Stimulated activated CD4-positive, alpha-beta T cell treated with anti-CD3 and anti-CD28 coated beads, TNF-alpha, amount 100 ng/mL, for 4 hours (primary cell): ENCODE results near the gene L3MBTL3.
"Not testable (repeated sequence)": the region's sequence is repeated elsewhere in the genome, so short reads cannot be mapped to it uniquely, and the experiment has no call there.

Experiments used
- DNase-seq, 3 experiments: peaks; one replicate each; pipeline ENCODE4 v3.0.0-alpha.2; 2020; ENCODE audit warnings: low read depth in 3 of 3

L3MBTL3 gene

DNA sequence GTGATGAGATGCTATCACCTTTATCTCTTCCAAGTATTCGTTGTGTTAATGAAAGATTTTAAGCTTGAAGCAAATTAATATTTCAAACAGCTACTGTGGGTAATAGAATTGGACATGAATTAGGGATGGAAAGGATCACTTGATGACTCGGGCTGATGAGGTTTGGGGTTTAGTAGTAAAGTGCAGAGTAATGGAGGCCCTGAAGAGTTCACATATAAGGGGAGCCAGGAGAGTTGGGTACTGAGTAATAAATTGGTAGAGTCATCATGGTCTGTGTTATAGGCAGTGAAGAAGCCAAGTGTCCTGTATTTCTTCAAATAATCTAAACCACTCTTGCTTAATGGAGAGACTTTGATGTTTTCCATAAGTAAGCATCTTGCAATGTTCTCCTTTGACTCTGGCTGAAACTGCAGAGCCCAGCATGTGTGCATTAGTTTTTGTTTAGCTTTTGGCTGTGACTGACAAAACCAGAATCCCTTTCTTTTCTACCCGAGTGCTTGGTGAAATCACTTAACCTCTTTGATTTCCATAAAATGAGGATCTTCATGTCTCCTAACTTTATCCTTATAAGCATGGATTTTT is 57.6 kb downstream of the L3MBTL3 start:
- no peak for DNase-seq

DNA sequence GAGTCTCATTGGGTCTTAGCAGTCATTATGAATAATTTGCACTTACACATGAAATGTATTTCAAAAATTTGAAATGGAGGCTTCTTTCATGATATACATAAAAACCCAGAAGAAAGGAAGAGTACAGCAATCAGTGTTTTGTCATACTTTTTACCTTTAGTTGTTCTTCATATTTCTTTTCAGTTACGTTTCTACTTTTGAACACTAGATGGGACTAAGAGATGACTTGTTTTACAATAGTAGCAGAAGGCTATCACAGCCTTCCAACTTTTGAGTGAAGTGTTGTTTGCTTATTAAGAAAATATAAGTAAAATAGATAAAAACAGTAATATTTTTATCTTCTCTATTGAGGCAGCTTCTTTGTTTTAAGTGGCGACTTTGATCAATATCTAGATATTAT is 58.1 kb downstream of the L3MBTL3 start:
- no peak for DNase-seq

DNA sequence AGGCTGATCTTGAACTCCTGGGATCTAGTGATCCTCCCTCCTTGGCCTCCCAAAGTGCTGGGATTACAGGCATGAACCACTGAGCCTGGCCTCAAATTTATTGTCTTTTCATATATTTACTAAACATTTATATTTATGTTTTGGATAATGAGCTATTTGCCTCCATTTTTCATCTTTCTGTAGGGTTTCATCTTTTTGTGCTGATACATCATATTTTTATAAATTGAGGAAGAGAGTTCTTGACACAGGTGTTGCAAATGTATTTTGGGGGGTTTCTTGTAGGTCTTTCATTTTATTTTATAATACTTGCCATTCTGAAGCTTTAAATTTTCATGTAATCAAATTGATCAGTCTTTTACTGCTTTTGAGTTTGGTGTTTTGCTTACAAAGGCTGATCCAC is 72.4 kb downstream of the L3MBTL3 start:
- DNase-seq = no peak

DNA sequence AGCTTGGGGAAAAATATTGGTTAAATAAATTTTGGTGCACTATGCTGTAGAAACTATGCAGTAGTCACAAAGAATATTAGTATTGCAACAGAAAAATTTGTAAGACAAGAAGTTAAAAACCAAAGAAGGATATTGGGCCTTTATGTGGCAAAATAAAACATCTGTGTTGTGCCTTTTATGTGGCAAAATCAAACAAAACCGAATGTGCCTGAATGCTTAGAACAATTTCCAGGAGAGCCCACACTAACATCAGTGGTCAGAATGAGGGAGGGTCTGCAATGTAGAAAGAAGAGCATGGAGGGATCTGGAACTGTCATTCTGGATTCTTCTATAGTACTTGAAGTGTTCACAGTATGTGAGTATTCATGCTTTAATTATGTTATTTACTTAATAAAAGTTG is 75.2 kb downstream of the L3MBTL3 start:
- no peak for DNase-seq

DNA sequence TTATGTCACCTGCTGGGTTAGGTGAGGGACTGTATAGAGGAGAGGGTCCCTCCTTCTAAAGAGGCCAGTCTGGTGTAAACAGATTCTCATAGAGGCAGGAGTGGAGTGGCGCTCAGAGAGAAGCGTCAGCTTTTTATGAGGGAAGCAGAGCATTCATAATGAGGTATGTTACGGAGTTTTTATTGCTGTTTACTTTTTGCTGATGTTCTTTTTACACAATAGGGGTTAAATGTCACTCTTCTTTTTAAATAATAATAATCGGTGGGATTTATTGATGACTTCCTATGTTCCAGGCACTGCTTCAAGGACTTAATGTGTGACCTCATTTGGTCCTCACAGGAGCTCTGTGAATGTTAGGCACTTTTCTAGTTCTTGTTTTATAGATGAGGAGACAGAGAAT is 79.9 kb downstream of the L3MBTL3 start:
- DNase-seq = no peak

DNA sequence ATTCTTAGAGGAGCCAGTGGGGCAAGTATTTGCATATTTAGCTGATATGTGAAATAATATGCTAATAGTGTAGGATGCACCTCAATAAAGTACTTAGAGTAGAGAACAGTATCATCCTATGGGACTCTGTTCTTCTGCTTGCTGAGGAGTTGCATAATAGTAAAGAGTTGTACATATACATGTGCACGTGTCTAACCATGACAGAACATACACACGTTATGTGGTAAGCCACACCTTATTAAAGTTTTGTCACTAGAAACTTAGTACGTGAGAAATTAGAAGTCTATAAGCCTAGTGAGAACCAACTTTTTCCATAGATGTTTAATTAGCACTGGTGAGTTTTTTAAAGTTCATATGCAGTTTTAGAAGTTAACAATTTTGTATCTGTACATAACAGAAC is 80.7 kb downstream of the L3MBTL3 start:
- DNase-seq = no peak

DNA sequence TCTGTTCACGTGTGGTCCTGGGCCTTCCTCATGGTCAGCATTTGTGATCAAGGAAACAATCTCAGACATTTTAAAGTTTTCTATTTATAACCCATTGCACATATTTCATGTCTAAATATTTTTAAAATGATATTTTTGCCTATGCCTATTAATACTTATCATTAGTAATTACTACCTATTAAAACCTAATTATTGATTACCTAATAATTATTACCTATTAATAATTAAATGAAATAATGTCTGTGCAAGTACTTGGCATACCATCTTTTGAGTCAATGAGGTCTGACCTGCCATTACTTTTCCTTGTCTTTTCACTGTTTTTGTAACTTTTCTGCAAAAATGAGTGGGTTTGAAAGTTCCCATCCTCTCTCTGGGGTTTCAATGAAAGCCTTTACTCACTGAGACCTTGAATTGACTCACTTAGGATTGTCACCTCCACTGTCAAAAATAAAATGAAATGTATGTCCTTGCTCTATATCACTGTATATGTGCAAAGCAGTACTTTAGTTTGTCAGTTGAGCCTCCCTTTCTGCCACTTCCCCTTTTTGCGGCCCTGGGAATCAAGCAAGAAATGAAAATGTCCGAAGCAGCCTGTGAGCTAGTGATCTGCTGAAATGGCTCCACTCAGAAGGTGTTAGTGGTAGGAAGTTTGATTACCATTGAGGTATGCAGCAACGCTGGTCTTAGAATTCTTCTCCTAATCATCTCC is 87.8 kb downstream of the L3MBTL3 start:
- DNase-seq = no peak

DNA sequence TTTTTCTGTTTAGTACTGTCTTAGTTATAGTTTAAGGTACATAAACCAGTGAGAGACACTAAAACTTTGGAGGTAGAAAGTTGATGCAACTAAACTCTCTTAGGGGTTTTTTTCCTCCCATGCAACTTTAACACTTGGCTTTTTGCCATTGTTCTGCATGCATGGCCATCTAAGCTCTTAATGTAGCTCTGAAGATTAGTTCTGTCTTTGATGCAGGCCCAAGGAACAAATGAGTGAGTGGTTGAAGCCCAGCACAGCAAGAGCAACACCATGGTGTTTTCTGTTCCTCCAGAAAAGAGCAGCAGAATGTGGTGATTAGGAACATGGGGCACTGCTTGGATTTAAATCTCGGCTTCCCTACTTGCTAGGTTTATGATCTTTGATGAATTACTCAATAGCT is 89.3 kb downstream of the L3MBTL3 start:
- DNase-seq = no peak

DNA sequence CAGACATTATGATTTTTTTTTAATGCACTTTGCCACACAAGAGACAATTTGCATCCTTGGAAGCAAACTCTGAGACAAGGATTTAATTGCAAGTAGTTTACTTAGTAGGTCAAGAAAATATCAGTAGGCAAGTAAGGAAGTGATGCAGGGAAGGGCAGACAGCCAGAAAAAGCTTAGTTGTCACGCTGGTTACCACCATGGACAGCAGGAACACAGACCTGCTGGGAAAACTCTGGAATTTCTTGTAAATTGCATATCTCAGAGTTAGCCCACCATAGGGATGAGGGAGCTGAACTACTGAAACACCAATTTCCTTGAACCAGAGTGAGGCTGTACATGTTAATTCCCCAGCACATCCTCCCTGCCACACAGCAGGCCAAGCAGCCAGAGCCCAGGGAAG is 92.7 kb downstream of the L3MBTL3 start:
- no peak for DNase-seq

DNA sequence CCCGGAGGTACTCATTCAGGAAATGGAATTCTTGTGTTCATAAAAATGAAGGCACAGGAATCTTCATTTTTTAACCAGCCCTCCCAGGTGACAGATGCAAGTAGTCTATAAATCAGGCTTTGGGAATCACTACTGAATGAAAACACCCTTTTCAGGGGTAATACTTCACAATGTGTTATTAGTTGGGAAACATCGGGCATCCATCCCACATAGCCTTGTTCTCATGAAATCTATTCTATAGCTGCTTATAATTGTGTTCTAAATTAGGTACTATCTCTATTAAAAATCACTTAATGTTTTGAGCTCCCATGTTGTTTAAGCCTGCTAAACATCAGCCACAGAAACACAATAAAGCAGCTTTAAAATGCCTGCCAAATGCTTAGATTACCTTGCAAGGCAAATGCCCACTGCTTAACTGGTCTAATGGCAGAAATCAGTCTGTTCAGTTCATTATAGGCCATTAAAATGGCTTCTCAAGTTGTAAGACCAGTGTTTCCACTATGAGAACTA is 94.9 kb downstream of the L3MBTL3 start:
- DNase-seq = no peak

DNA sequence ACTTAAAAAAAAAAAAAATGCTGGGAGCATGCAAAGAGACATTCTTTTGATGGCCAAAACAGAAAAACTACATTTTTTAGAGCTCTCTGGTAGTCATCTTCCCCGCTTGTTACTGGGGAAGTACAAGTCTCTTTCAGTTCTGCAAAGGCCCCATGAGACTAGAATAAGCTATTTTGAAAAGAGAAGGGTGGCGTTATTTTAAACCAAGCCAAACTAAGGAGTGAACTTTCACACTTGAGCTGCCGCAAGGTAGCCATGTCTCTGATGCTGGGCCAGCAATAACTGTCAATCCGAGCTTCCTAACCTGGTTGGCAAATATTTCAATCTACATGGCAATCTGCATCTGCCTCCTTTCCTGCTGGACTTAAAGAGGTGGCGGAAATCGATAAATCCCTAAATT is 96.7 kb downstream of the L3MBTL3 start:
- no peak for DNase-seq

DNA sequence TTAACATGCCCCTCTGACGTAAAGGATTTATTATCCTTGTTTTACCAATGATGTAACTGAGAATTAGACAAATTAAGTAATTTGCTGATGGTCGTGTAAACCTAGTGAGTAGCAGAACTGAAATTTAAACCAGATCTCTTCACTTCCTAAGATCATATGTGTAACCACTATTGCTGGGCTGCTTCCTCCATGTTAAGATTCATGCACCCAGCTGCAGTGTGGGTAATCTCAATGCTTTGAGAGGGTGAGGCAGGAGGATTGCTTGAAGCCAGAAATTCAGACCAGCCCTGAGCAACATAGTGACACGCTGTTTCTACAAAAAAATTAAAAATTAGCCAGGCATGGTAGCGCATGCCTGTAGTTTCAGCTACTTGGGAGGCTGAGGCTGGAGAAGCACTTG is 97.9 kb downstream of the L3MBTL3 start:
- no peak for DNase-seq

DNA sequence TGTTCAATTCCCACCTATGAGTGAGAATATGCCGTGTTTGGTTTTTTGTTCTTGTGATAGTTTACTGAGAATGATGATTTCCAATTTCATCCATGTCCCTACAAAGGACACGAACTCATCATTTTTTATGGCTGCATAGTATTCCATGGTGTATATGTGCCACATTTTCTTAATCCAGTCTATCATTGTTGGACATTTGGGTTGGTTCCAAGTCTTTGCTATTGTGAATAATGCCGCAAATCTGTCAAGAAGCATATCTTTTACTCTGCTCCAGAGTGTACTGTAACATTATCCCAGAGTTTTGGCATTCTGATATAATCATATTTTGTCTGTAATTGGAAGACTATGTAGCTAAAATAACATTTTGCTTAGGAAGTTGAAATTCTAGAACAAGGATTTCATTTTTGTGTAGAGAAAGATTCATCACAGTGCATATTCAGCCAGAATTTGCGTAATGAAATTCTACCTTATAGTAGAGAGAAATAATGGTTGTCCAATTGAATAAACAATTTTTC is 98.9 kb downstream of the L3MBTL3 start:
- DNase-seq = not testable (repeated sequence)

DNA sequence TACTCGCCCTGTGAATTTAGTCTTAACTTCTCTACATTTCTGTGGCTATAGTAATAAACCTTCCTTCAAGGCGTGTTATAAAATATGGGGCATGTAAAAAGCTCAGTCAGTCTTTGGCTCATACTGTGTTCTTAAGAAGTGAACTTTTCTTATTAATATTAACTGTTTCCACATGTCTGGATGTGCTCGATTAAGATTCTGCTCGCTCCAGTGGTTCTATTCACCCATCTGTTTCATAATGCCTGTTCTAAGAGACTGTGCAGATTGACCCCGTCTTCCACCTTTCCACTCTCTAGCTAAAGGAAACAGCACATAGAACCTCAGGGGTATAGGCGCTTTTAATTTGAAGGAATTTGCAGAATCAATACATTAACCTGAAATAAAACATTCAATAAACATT is 99.9 kb downstream of the L3MBTL3 start:
- DNase-seq = no peak

DNA sequence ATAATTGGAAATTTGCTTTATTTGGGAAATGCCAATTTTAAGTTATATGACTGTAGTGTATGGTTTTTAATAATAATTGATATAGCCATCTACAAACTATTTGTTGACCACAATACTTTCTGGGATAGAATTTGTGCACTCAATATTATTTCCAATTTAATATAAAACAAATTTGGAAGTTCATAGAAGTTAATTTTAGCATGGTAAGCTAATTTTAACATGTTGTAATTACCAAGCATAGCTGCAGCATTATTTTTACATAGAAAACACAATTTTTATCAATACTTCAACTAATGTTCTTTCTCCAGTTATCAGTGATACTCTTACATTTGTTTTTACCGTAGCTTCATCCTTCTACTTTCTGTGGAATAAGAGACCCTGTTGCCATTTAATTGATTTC is 100.8 kb downstream of the L3MBTL3 start:
- DNase-seq = no peak

DNA sequence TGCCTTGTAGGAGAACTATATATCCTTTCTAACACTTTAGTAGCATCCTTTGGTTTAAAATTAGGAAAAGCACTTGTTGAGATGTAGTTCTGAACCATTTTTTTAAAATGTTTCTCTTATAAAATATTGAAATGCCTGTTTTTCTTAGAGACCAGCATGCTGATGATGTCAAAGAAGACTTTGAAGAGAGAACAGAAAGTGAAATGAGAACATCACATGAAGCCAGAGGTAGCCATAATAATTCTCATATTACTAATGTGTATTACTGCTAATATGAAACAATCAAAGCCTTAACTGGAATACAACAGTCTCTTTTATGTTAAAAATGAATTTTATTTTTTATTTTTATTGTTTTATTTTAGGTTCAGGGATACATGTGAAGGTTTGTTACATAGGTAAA is 102.3 kb downstream of the L3MBTL3 start:
- no peak for DNase-seq

DNA sequence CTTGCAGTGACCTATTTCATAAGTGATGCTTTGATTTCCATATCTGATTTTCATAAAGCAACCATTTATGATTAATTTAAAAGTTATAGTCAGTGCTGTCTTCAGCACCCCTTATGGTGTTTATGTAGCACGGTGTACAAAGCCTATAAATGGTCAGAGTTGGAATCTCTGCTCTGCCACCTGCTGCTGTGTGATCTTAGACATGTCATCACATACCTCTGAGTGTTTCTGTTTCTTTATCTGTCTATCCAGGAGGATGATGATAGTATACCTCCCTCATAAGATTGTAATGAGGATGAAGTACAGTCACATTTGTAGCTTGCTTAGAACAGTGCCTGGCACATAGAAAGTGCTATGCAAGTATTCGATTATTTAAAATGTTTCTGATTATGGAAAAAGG is 103.9 kb downstream of the L3MBTL3 start:
- no peak for DNase-seq

DNA sequence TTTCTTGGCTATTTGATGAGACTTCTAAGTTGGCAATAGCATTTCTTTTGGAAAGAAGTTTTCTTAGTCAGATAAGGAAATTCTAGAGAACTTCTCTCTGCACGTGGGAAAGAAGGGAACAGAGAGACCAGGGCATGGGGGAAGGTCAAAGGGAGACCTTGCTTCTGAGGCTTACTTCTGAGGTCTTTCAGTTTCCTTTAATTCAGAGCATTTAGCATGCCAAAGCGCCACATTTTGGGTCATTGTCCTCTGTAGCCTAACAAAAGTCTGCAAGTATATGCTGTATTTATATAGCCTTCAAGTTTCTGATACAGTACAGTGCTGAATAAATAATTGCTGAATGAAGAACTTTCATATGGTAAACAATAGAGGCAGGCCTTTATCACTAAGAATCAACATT is 108.8 kb downstream of the L3MBTL3 start:
- DNase-seq = no peak

DNA sequence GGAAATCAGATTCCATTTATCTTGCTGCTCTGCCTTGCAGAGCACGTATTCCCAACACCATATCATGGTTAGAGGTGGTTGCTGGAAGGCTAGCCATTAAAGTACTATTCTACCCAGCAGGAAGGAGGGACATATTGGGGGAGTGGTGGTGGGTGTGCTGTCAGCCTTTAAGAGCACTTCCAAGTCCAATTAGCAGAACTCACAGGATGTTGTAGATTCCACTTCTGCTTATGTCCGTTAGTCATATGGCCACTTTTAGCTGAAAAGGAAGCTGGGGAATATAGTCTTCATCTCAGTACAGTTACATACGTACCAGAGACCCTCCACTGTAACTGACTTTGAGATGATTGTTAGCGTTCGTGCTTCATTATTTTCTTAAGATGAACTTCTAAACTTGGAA is 109.9 kb downstream of the L3MBTL3 start:
- DNase-seq = no peak

DNA sequence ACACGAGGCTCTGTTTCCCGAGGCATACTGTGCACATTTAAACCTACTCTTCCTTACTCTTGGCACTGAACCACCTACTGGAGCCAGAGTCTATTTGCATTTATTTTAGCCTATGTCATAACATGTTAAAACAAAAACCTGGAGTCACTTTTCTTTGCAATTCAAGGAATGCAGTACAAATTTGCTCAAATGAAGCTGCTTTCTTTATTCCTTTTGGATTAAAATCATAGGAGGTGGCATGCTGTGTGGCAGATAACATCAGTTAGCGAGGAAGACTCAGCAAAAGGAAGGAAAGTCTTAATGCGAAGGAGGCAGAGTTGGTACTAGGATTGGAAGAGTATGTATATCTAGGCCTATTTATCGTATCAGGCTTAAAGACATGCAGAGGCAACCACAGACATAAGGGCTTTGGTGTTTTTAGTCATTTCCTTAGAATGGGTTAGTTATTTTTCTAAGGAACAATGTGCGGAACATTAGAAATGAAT is 111.4 kb downstream of the L3MBTL3 start:
- DNase-seq = no peak

DNA sequence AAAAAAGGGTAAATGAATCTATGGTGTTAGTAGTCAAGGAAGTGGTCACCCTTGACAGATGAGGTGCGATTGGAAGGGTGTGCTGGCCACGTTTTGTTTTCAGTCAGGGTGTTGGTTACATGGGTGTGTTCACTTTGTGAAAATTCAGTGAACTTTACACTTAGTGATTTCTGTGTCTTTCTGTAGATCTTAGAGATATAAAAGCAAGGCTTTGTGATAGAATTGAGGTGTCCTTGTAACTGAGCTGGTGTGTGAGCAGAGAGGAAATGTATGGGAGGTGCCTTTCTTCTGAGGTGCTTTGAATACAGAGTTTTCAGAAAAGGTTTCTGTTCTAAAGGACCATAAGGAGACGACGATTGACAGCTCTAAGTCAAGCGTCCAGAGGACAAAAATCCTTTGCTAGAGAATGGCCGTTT is 113.9 kb downstream of the L3MBTL3 start:
- peak in 1 of 3 experiments; percentile 8 for DNase-seq

DNA sequence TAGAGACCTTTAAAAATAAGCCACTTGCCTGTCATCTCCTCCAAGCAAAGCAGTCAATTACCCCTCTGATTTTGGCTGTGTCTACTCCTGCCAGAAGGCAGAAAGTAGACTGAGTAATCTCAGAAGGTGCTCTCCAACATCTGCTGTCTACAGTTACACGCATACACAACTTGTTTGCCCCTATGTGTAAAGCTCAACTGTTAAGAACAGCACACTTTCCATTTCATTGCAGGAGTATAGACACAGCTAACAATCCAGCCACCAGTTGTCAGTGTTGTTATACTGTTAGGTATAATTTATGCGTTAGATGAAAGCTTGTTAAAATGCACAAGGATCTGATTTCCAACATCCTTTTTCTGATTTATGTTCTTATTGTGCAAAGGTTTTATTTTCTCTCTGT is 116.2 kb downstream of the L3MBTL3 start:
- DNase-seq = no peak

DNA sequence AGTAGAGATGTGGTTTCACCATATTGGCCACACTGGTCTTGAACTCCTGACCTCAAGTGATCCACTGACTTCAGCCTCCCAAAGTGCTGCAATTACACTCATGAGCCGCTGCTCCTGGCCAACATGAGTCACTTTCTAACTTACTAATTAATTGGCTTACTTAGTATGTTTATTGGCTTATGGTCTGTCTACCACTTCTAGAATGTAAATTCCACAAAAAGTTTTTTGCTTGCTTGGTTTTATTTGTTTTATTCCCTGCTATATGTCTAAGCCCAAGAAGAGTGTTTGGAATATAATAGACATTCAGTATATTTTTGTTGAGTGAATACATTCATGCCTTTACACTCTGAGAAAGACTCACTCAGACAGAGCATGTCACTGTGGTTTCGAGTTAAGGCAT is 118.4 kb downstream of the L3MBTL3 start:
- DNase-seq = no peak
